SU-DHL-6 (cell line): ENCODE results near the gene HCAR1.

Experiments used
- CTCF ChIP-seq: fragments of 200-600 bp; sonication (generic); IDR thresholded peaks from one replicate; pipeline ENCODE4 v1.5.1; 2017; ENCODE audit warnings: antibody characterized with exemption, mild to moderate bottlenecking, low read length, moderate library complexity; ENCODE audit not compliant: insufficient read depth, poor library complexity, severe bottlenecking
- EZH2phosphoT487 ChIP-seq: fragments of 200-600 bp; sonication (generic), shearing (Covaris generic); conservative IDR thresholded peaks from 2 replicates; pipeline ENCODE4 v1.6.1; 2018; ENCODE audit warnings: mild to moderate bottlenecking, antibody characterized with exemption, low read length, moderate library complexity, mixed read lengths

GRCh38 chr12:122686538-122686937, 44.1 kb downstream of the HCAR1 start:
- no peak for TF ChIP-seq CTCF
- no peak for TF ChIP-seq EZH2phosphoT487
